ENCODE results near the gene HDDC3.

- no peak for TF ChIP-seq CTCF (conservative IDR thresholded peaks at IDR 0.05; ENCODE audit: low read depth, low read length)
- no peak for TF ChIP-seq EZH2 (IDR thresholded peaks at IDR 0.05; ENCODE audit: low read length, unreplicated experiment)
Observed at GRCh38 chr15:90890839-90891238, 41.5 kb downstream of the HDDC3 start.
